HEK293 (cell line): ENCODE results near the gene ASCC3.

Source experiments
- HOXA7 ChIP-seq: sonication (generic); formaldehyde crosslinking; IDR thresholded peaks from 2 replicates; pipeline ENCODE4 v1.8.1; 2022; ENCODE audit warnings: missing genetic modification reagents, borderline replicate concordance
- KLF1 ChIP-seq: fragments of 450-650 bp; formaldehyde crosslinking; IDR thresholded peaks from 2 replicates; pipeline ENCODE4 v1.5.1; 2016; ENCODE audit warnings: missing biosample characterization, missing genetic modification characterization
- KLF7 ChIP-seq: fragments of 450-650 bp; formaldehyde crosslinking; IDR thresholded peaks from 2 replicates; pipeline ENCODE4 v1.5.1; 2016; ENCODE audit warnings: missing biosample characterization, missing genetic modification characterization, borderline replicate concordance
- PRDM2 ChIP-seq: fragments of 450-650 bp; formaldehyde crosslinking; IDR thresholded peaks from 2 replicates; pipeline ENCODE4 v1.5.1; 2016; ENCODE audit warnings: missing biosample characterization, missing genetic modification characterization, borderline replicate concordance
- RBAK ChIP-seq: fragments of 450-650 bp; formaldehyde crosslinking; IDR thresholded peaks from 2 replicates; pipeline ENCODE4 v1.5.1; 2016; ENCODE audit warnings: missing biosample characterization, missing genetic modification characterization
- ZBTB1 ChIP-seq: fragments of 450-650 bp; formaldehyde crosslinking; IDR thresholded peaks from 2 replicates; pipeline ENCODE4 v1.5.1; 2016; ENCODE audit warnings: missing biosample characterization, missing genetic modification characterization
- ZBTB7A ChIP-seq: fragments of 450-650 bp; formaldehyde crosslinking; IDR thresholded peaks from 2 replicates; pipeline ENCODE4 v1.5.1; 2016; ENCODE audit warnings: low read depth, missing biosample characterization, missing genetic modification characterization
- ZFP41 ChIP-seq: fragments of 450-650 bp; formaldehyde crosslinking; IDR thresholded peaks from 2 replicates; pipeline ENCODE4 v1.5.1; 2016; ENCODE audit warnings: missing biosample characterization, missing genetic modification characterization, borderline replicate concordance
- ZNF114 ChIP-seq: fragments of 450-650 bp; formaldehyde crosslinking; IDR thresholded peaks from 2 replicates; pipeline ENCODE4 v1.5.0; 2017; ENCODE audit warnings: missing biosample characterization, missing genetic modification characterization
- ZNF169 ChIP-seq: fragments of 450-650 bp; formaldehyde crosslinking; IDR thresholded peaks from 2 replicates; pipeline ENCODE4 v1.5.1; 2016; ENCODE audit warnings: missing biosample characterization, missing genetic modification characterization
- ZNF2 ChIP-seq: fragments of 450-650 bp; formaldehyde crosslinking; IDR thresholded peaks from 2 replicates; pipeline ENCODE4 v1.5.1; 2016; ENCODE audit warnings: missing biosample characterization, missing genetic modification characterization
- ZNF239 ChIP-seq: fragments of 450-650 bp; formaldehyde crosslinking; IDR thresholded peaks from 2 replicates; pipeline ENCODE4 v1.5.1; 2016; ENCODE audit warnings: missing biosample characterization, missing genetic modification characterization
- ZNF302 ChIP-seq: fragments of 450-650 bp; formaldehyde crosslinking; IDR thresholded peaks from 2 replicates; pipeline ENCODE4 v1.5.1; 2016; ENCODE audit warnings: missing biosample characterization, missing genetic modification characterization, low read depth
- ZNF341 ChIP-seq: fragments of 450-650 bp; formaldehyde crosslinking; IDR thresholded peaks from 2 replicates; pipeline ENCODE4; 2016; ENCODE audit warnings: low read depth, missing biosample characterization, missing genetic modification characterization
- ZNF354C ChIP-seq: fragments of 450-650 bp; formaldehyde crosslinking; IDR thresholded peaks from 2 replicates; pipeline ENCODE4 v1.5.1; 2016; ENCODE audit warnings: missing biosample characterization, missing genetic modification characterization, low read depth, borderline replicate concordance
- ZNF362 ChIP-seq: fragments of 450-650 bp; formaldehyde crosslinking; IDR thresholded peaks from 2 replicates; pipeline ENCODE4 v1.5.1; 2016; ENCODE audit warnings: missing biosample characterization, missing genetic modification characterization
- ZNF423 ChIP-seq: fragments of 450-650 bp; formaldehyde crosslinking; IDR thresholded peaks from 2 replicates; pipeline ENCODE4 v1.5.1; 2016; ENCODE audit warnings: missing biosample characterization, missing genetic modification characterization
- ZNF548 ChIP-seq: fragments of 450-650 bp; formaldehyde crosslinking; IDR thresholded peaks from 2 replicates; pipeline ENCODE4 v1.5.1; 2016; ENCODE audit warnings: missing biosample characterization, missing genetic modification characterization
- ZNF561 ChIP-seq: fragments of 450-650 bp; IDR thresholded peaks from 2 replicates; pipeline ENCODE4 v1.5.1; 2018; ENCODE audit warnings: missing biosample characterization, missing genetic modification characterization, borderline replicate concordance
- ZNF600 ChIP-seq: fragments of 450-650 bp; formaldehyde crosslinking; IDR thresholded peaks from 2 replicates; pipeline ENCODE4 v1.5.1; 2016; ENCODE audit warnings: missing biosample characterization, missing genetic modification characterization
- ZNF654 ChIP-seq: fragments of 450-650 bp; formaldehyde crosslinking; IDR thresholded peaks from 2 replicates; pipeline ENCODE4 v1.5.1; 2016; ENCODE audit warnings: low read depth, missing biosample characterization, missing genetic modification characterization
- TF ChIP-seq, protein P1 (sequence below): fragments of 450-650 bp; formaldehyde crosslinking; IDR thresholded peaks from 2 replicates; pipeline ENCODE4 v1.5.1; 2016; ENCODE audit warnings: missing biosample characterization, missing genetic modification characterization
- TF ChIP-seq, protein P2 (sequence below): fragments of 450-650 bp; formaldehyde crosslinking; IDR thresholded peaks from 2 replicates; pipeline ENCODE4 v1.5.1; 2016; ENCODE audit warnings: missing biosample characterization, missing genetic modification characterization
- TF ChIP-seq, protein P3 (sequence below): fragments of 450-650 bp; formaldehyde crosslinking; IDR thresholded peaks from 2 replicates; pipeline ENCODE4 v1.5.1; 2017; ENCODE audit warnings: missing biosample characterization, missing genetic modification characterization
- TF ChIP-seq, protein P4 (sequence below): fragments of 450-650 bp; formaldehyde crosslinking; IDR thresholded peaks from 2 replicates; pipeline ENCODE4 v1.5.1; 2016; ENCODE audit warnings: missing biosample characterization, missing genetic modification characterization

Gene ASCC3

DNA sequence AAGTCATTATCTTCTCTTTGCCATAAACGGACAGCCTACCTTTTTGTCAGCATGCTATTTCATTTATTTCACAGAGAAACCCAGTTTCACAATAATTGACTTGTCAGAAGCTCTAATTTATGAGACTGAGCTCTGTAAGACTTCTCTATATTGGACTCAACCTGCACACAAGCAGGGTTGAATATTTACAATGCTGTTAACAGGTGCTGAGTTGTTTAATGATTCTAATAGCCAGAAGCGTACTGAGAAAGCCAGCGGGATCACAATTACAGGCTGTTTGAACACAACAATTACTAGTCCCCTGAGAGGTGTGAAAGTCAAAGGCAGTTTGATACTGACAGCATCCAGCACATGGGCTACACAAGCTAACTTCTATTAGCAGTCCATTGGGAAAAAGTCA, 288.2 kb downstream of the ASCC3 start (continued):
- TF ChIP-seq PRDM2 (tag by site-specific recombination) (no peak), KLF7 (tag by site-specific recombination) (peak; percentile 85), ZNF423 (peak; percentile 81), ZBTB7A (tag by site-specific recombination) (no peak), ZNF2 (tag by site-specific recombination) (peak; percentile 80; the same call in 1 of the 2 replicates), KLF1 (no peak), ZNF169 (tag by site-specific recombination) (no peak), ZNF114 (tag by site-specific recombination) (no peak), ZFP41 (tag by site-specific recombination) (no peak), ZNF341 (tag by site-specific recombination) (no peak), ZNF354C (no peak), HOXA7 (no peak), ZNF561 (tag by site-specific recombination) (peak; percentile 97), ZNF239 (tag by site-specific recombination) (no peak), ZNF600 (tag by site-specific recombination) (peak; percentile 38; the same call in 1 of the 2 replicates), ZNF362 (tag by site-specific recombination) (no peak), ZNF654 (tag by site-specific recombination) (peak; percentile 17; the same call in 1 of the 2 replicates), RBAK (tag by site-specific recombination) (no peak), ZBTB1 (tag by site-specific recombination) (no peak), ZNF302 (no peak), ZNF548 (tag by site-specific recombination) (no peak)
- TF ChIP-seq, protein P1, sequence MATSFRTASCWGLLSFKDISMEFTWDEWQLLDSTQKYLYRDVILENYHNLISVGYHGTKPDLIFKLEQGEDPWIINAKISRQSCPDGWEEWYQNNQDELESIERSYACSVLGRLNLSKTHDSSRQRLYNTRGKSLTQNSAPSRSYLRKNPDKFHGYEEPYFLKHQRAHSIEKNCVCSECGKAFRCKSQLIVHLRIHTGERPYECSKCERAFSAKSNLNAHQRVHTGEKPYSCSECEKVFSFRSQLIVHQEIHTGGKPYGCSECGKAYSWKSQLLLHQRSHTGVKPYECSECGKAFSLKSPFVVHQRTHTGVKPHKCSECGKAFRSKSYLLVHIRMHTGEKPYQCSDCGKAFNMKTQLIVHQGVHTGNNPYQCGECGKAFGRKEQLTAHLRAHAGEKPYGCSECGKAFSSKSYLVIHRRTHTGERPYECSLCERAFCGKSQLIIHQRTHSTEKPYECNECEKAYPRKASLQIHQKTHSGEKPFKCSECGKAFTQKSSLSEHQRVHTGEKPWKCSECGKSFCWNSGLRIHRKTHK (tag by site-specific recombination) = no peak
- TF ChIP-seq, protein P2, sequence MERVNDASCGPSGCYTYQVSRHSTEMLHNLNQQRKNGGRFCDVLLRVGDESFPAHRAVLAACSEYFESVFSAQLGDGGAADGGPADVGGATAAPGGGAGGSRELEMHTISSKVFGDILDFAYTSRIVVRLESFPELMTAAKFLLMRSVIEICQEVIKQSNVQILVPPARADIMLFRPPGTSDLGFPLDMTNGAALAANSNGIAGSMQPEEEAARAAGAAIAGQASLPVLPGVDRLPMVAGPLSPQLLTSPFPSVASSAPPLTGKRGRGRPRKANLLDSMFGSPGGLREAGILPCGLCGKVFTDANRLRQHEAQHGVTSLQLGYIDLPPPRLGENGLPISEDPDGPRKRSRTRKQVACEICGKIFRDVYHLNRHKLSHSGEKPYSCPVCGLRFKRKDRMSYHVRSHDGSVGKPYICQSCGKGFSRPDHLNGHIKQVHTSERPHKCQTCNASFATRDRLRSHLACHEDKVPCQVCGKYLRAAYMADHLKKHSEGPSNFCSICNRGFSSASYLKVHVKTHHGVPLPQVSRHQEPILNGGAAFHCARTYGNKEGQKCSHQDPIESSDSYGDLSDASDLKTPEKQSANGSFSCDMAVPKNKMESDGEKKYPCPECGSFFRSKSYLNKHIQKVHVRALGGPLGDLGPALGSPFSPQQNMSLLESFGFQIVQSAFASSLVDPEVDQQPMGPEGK (tag by site-specific recombination) = peak; percentile 65
- TF ChIP-seq, protein P3, sequence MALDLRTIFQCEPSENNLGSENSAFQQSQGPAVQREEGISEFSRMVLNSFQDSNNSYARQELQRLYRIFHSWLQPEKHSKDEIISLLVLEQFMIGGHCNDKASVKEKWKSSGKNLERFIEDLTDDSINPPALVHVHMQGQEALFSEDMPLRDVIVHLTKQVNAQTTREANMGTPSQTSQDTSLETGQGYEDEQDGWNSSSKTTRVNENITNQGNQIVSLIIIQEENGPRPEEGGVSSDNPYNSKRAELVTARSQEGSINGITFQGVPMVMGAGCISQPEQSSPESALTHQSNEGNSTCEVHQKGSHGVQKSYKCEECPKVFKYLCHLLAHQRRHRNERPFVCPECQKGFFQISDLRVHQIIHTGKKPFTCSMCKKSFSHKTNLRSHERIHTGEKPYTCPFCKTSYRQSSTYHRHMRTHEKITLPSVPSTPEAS (tag by site-specific recombination) = peak; percentile 62
- TF ChIP-seq, protein P4, sequence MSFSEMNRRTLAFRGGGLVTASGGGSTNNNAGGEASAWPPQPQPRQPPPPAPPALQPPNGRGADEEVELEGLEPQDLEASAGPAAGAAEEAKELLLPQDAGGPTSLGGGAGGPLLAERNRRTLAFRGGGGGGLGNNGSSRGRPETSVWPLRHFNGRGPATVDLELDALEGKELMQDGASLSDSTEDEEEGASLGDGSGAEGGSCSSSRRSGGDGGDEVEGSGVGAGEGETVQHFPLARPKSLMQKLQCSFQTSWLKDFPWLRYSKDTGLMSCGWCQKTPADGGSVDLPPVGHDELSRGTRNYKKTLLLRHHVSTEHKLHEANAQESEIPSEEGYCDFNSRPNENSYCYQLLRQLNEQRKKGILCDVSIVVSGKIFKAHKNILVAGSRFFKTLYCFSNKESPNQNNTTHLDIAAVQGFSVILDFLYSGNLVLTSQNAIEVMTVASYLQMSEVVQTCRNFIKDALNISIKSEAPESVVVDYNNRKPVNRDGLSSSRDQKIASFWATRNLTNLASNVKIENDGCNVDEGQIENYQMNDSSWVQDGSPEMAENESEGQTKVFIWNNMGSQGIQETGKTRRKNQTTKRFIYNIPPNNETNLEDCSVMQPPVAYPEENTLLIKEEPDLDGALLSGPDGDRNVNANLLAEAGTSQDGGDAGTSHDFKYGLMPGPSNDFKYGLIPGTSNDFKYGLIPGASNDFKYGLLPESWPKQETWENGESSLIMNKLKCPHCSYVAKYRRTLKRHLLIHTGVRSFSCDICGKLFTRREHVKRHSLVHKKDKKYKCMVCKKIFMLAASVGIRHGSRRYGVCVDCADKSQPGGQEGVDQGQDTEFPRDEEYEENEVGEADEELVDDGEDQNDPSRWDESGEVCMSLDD (tag by site-specific recombination) = no peak
